ENCODE measurements around the gene FGF5. TPM values are rescaled to one million over a fixed set of nuclear protein-coding genes. Genes with fewer than 3 reads are reported as not detected.
"Not testable (repeated sequence)": the region's sequence is repeated elsewhere in the genome, so short reads cannot be mapped to it uniquely, and the experiment has no call there.

Gene FGF5
- total and polyA plus RNA-seq, 4 experiments from 2014 or later, result 0.06 TPM; not detected in 2

DNA sequence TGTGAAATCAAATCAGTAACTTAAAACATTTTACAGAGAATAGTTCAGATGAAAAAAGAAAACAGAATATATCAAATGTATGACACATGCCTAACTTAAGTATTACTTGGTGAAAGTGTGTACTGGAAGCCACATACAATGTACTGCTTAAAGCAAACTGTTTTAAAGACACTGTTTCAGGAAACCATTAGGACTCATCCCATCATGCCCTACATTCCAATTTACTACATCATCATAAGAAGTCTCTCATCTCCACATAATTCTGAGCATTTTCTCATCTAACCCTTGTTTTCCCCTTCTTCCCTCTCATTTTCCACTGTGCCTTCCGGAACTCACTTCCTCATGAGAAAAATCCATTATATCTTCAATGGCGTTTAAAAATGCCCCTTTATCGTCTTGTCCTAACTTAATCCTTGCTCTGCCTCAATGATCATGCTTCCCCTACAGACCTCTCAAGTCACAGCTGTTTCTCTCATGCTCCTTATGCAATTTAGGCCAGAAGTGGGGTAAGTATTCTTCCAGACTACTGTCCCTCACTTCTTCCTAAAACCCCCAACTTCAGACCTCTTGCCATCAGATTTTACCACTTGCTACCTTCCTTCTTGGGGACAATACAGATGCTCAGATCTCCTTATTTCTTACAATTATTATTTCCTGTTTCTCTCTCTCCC, 26.8 kb upstream of the FGF5 start:
- no peak overlapping the region for H3K4me3 Mint-ChIP-seq
- Histone ChIP-seq H3K9me3 (ENCODE audit: control insufficient read depth in 1 of 2, low read length in 2 of 2) (no peaks in the 10 kb centered on the region), H3K4me3 (ENCODE audit: low read length in 2 of 2) (no peak overlapping the region), H3K36me3 (ENCODE audit: insufficient read depth, low read length) (no peaks in the 10 kb centered on the region), H3K27ac (ENCODE audit: low read depth, low read length) (no peak overlapping the region), H3K27me3 (ENCODE audit: insufficient read depth, low read length) (no peaks in the 10 kb centered on the region), H3K4me1 (ENCODE audit: insufficient read depth, low read length) (no peaks in the 10 kb centered on the region)
- ChIA-PET POLR2A (ENCODE audit: partially characterized antibody) (no interaction called here), CTCF (ENCODE audit: partially characterized antibody) (no interaction called here)
- no peaks in the 10 kb centered on the region for H3K36me3 Mint-ChIP-seq
- no peaks in the 10 kb centered on the region for H3K9me3 Mint-ChIP-seq
- H3K27ac Mint-ChIP-seq, result no peak overlapping the region
- intact Hi-C loops (cut with micrococcal nuclease), result no loop called here
- DNase-seq, result no peak
- H3K4me1 Mint-ChIP-seq, result no peaks in the 10 kb centered on the region
- peaks cover 10 to 11% of the 10 kb centered on the region in 2 donors for H3K27me3 Mint-ChIP-seq

DNA sequence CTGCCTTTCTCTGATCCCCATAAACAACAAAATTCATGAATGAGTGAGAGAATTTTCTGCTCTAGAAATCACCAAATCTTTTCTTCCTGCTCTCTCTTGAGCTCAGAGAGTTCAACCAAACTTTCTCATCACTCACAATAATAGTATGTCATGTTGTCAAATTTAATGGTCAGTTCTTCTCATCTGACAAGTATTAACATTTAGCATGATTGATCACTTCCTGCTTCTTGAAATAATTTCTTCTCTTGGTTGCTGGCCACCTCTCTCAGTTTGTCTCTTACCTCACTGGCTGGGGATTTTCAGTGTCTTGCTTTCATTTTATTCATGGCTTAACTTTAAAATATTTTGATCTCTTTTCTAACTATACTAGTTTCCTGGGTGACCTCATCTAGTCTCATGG, 25.5 kb upstream of the FGF5 start:
- H3K27me3 Mint-ChIP-seq, result peaks cover 8 to 11% of the 10 kb centered on the region in 2 donors
- intact Hi-C loops (cut with micrococcal nuclease), result no loop called here
- no peaks in the 10 kb centered on the region for H3K9me3 Mint-ChIP-seq
- ChIA-PET POLR2A (ENCODE audit: partially characterized antibody) (no interaction called here), CTCF (ENCODE audit: partially characterized antibody) (interaction anchor here (0.8 kb wide), 1 partner anchor 15 kb away, joined by 3 read pairs; no protein-coding TSS in a partner anchor)
- no peak for DNase-seq
- Histone ChIP-seq H3K4me1 (ENCODE audit: insufficient read depth, low read length) (no peaks in the 10 kb centered on the region), H3K27me3 (ENCODE audit: insufficient read depth, low read length) (no peaks in the 10 kb centered on the region), H3K4me3 (ENCODE audit: low read length in 2 of 2) (no peak overlapping the region), H3K9me3 (ENCODE audit: control insufficient read depth in 1 of 2, low read length in 2 of 2) (no peaks in the 10 kb centered on the region), H3K36me3 (ENCODE audit: insufficient read depth, low read length) (no peaks in the 10 kb centered on the region), H3K27ac (ENCODE audit: low read depth, low read length) (no peak overlapping the region)
- H3K4me1 Mint-ChIP-seq, result no peaks in the 10 kb centered on the region
- H3K4me3 Mint-ChIP-seq, result no peak overlapping the region
- no peak overlapping the region for H3K27ac Mint-ChIP-seq
- no peaks in the 10 kb centered on the region for H3K36me3 Mint-ChIP-seq

DNA sequence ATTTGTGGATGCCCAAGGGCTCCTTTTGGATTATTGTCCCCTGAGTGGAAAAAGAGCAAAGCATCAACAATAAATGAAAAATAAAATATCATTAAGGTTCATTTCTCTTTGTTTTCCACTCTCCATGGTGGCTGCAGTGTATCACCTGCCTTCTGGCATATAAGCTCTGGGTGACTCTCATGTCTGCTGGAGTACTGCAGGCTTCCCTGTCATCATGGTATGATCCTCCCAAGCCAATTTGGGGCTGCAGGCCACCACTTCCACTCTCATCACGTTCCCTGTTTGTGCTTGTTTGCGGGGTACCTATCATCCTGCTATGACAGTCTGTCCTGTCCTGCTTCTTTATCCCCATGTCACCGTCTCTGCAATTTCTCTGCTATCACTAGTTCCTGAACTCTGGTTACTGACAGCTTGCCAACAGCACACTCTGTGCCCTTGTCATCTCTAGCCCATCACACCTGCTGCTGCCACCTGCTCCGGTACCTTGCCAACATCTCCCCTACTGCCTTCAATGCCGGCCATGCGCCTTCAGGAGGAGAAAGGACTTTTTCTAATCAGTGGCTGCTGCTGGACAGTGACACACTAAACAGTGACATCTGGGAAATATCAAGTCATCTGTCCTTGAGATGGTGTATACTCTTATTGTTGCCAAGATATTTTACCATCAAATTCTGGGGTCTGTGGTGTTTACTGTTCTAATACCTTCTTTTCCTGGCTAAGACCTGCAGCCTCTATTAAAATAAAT, 23.0 kb upstream of the FGF5 start:
- intact Hi-C loops (cut with micrococcal nuclease), result no loop called here
- no peaks in the 10 kb centered on the region for H3K4me1 Mint-ChIP-seq
- Histone ChIP-seq H3K27ac (ENCODE audit: low read depth, low read length) (no peak overlapping the region), H3K36me3 (ENCODE audit: insufficient read depth, low read length) (no peaks in the 10 kb centered on the region), H3K4me3 (ENCODE audit: low read length in 2 of 2) (no peak overlapping the region), H3K9me3 (ENCODE audit: control insufficient read depth in 1 of 2, low read length in 2 of 2) (no peaks in the 10 kb centered on the region), H3K27me3 (ENCODE audit: insufficient read depth, low read length) (no peaks in the 10 kb centered on the region), H3K4me1 (ENCODE audit: insufficient read depth, low read length) (no peaks in the 10 kb centered on the region)
- H3K27me3 Mint-ChIP-seq, result peaks cover 18 to 24% of the 10 kb centered on the region in 2 donors
- no peak overlapping the region for H3K4me3 Mint-ChIP-seq
- H3K9me3 Mint-ChIP-seq, result no peaks in the 10 kb centered on the region
- POLR2A ChIA-PET (ENCODE audit: partially characterized antibody), result no interaction called here
- H3K27ac Mint-ChIP-seq, result peak overlapping the region in 1 of 7 donors; percentile 1
- no peak for DNase-seq
- no peaks in the 10 kb centered on the region for H3K36me3 Mint-ChIP-seq
- CTCF ChIA-PET (ENCODE audit: partially characterized antibody), result no interaction called here

DNA sequence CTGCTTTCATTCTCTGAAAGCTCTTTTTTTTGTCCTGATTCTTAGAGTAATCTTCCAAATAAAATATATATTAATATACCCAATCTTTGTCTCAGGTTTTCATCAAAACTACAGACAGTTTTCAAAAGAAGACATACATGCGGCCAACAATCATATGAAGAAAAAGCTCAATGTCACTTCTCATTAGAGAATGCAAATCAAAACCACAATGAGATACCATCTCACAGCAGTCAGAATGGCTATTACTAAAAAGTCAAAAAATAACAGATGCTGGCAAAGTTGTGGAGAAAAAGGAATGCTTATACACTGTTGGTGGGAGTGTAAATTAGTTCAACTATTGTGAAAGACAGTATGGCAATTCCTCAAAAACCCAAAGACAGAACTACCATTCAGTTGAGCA, 19.0 kb upstream of the FGF5 start:
- H3K4me1 Mint-ChIP-seq; H3K27me3 ChIP-seq (ENCODE audit: insufficient read depth, low read length); H3K27ac Mint-ChIP-seq; H3K36me3 Mint-ChIP-seq; CTCF ChIA-PET (ENCODE audit: partially characterized antibody); POLR2A ChIA-PET (ENCODE audit: partially characterized antibody); DNase-seq; H3K4me3 Mint-ChIP-seq; H3K4me1 ChIP-seq (ENCODE audit: insufficient read depth, low read length); H3K4me3 ChIP-seq (ENCODE audit: low read length in 2 of 2); H3K9me3 ChIP-seq (ENCODE audit: control insufficient read depth in 1 of 2, low read length in 2 of 2); H3K36me3 ChIP-seq (ENCODE audit: insufficient read depth, low read length); H3K27ac ChIP-seq (ENCODE audit: low read depth, low read length); intact Hi-C loops (cut with micrococcal nuclease); H3K9me3 Mint-ChIP-seq: not testable (repeated sequence)
- H3K27me3 Mint-ChIP-seq, result peaks cover 19 to 27% of the 10 kb centered on the region in 2 donors

DNA sequence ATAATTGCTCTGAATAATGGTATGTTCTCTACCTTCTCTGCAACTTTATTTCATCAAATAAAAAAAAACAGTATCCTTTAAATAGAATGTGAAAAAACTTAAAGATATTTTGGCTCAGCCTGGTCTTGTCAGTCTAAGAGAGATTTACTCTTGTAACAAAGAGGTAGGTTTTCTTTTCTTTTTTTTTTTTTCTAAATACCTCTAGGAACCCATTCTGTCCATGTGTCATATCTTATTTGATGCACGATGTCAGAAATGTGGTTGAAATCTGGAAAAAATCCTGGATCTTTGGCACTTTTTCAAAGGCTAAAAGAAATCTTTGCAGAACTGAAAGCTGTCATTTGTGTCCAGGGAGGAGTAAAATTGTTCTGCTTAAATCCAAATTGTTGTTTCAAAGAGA, 17.3 kb upstream of the FGF5 start:
- no peaks in the 10 kb centered on the region for H3K4me1 ChIP-seq (ENCODE audit: insufficient read depth, low read length)
- no peaks in the 10 kb centered on the region for H3K4me1 Mint-ChIP-seq

DNA sequence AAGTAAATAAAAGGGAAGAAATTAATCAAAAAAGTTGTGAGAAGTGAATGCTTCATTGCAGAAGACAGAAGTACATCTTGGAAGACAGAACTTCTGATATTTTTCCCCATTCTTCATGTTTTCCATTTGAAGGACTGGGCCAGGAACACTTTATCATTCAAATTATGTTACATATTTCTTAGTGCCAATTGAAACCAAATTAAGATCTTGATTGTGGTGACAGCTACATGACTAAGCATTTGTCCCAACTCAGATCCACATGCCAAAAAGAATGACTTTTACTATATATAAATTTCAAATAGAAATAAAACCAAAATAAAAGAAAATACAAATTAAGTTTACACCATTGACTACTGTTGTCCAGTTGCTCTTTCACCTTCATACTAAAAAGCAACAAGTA, 14.0 kb upstream of the FGF5 start:
- Mint-ChIP-seq H3K27me3 (peaks cover 8 to 12% of the 10 kb centered on the region in 2 donors), H3K9me3 (peaks cover 0 to 2% (median 0%) of the 10 kb centered on the region in 8 donors), H3K36me3 (no peaks in the 10 kb centered on the region), H3K4me3 (no peak overlapping the region), H3K4me1 (no peaks in the 10 kb centered on the region), H3K27ac (no peak overlapping the region)
- no peak for DNase-seq
- no peaks in the 10 kb centered on the region for H3K36me3 ChIP-seq (ENCODE audit: insufficient read depth, low read length)
- intact Hi-C loops (cut with micrococcal nuclease), result no loop called here
- H3K27me3 ChIP-seq (ENCODE audit: insufficient read depth, low read length), result peaks cover 7% of the 10 kb centered on the region
- no peaks in the 10 kb centered on the region for H3K9me3 ChIP-seq (ENCODE audit: control insufficient read depth in 1 of 2, low read length in 2 of 2)
- H3K4me1 ChIP-seq (ENCODE audit: insufficient read depth, low read length), result no peaks in the 10 kb centered on the region
- ChIA-PET POLR2A (ENCODE audit: partially characterized antibody) (no interaction called here), CTCF (ENCODE audit: partially characterized antibody) (interaction anchor here (1.0 kb wide), 1 partner anchor 785 kb away, joined by 3 read pairs; no protein-coding TSS in a partner anchor)
- H3K4me3 ChIP-seq (ENCODE audit: low read length in 2 of 2), result no peak overlapping the region
- H3K27ac ChIP-seq (ENCODE audit: low read depth, low read length), result no peak overlapping the region

More for the DNA sequence above, 17.3 kb upstream of the FGF5 start:
- no peak overlapping the region for H3K27ac Mint-ChIP-seq
- H3K4me3 Mint-ChIP-seq, result no peak overlapping the region
- H3K36me3 ChIP-seq (ENCODE audit: insufficient read depth, low read length), result no peaks in the 10 kb centered on the region
- H3K27me3 Mint-ChIP-seq, result peaks cover 15 to 24% of the 10 kb centered on the region in 2 donors
- H3K36me3 Mint-ChIP-seq, result no peaks in the 10 kb centered on the region
- intact Hi-C loops (cut with micrococcal nuclease), result no loop called here
- no peaks in the 10 kb centered on the region for H3K9me3 Mint-ChIP-seq
- CTCF ChIA-PET (ENCODE audit: partially characterized antibody), result no interaction called here
- H3K27me3 ChIP-seq (ENCODE audit: insufficient read depth, low read length), result no peaks in the 10 kb centered on the region
- no peak overlapping the region for H3K4me3 ChIP-seq (ENCODE audit: low read length in 2 of 2)
- H3K9me3 ChIP-seq (ENCODE audit: control insufficient read depth in 1 of 2, low read length in 2 of 2), result no peaks in the 10 kb centered on the region
- POLR2A ChIA-PET (ENCODE audit: partially characterized antibody), result no interaction called here
- H3K27ac ChIP-seq (ENCODE audit: low read depth, low read length), result no peak overlapping the region
- no peak for DNase-seq

DNA sequence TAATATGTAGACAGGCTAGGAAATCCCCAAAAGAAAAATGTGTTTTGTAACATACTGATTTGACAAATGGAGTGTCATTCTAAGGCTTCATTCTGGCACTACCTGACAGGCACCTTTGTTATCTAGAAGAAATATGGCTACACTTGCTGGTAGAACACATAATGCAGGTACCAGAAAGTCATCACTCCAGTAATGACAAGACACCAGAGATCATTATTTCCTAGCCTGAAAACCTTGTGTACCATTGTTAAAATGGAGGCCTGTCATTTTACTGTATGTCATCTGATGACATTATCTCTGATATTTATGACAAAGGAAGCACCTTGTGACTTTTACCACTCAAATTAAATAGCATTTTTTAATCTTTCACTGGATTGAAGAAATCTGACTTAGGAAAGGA, 13.5 kb upstream of the FGF5 start:
- H3K27ac Mint-ChIP-seq, result no peak overlapping the region
- peaks cover 0 to 3% (median 0%) of the 10 kb centered on the region in 8 donors for H3K9me3 Mint-ChIP-seq
- DNase-seq, result no peak
- no peak overlapping the region for H3K27ac ChIP-seq (ENCODE audit: low read depth, low read length)
- H3K4me1 ChIP-seq (ENCODE audit: insufficient read depth, low read length), result no peaks in the 10 kb centered on the region
- H3K9me3 ChIP-seq (ENCODE audit: control insufficient read depth in 1 of 2, low read length in 2 of 2), result no peaks in the 10 kb centered on the region
- POLR2A ChIA-PET (ENCODE audit: partially characterized antibody), result no interaction called here
- no peak overlapping the region for H3K4me3 Mint-ChIP-seq
- H3K4me3 ChIP-seq (ENCODE audit: low read length in 2 of 2), result no peak overlapping the region
- H3K36me3 Mint-ChIP-seq, result no peaks in the 10 kb centered on the region
- H3K27me3 ChIP-seq (ENCODE audit: insufficient read depth, low read length), result peaks cover 7% of the 10 kb centered on the region
- peaks cover 8% of the 10 kb centered on the region in 2 donors for H3K27me3 Mint-ChIP-seq
- no peaks in the 10 kb centered on the region for H3K4me1 Mint-ChIP-seq
- no peaks in the 10 kb centered on the region for H3K36me3 ChIP-seq (ENCODE audit: insufficient read depth, low read length)
- CTCF ChIA-PET (ENCODE audit: partially characterized antibody), result interaction anchor here (1.0 kb wide), 1 partner anchor 785 kb away, joined by 3 read pairs; no protein-coding TSS in a partner anchor
- intact Hi-C loops (cut with micrococcal nuclease), result no loop called here
